ENCODE measurements around the gene CYFIP2.
A peak's percentile ranks its signal among the peaks of the same experiment; 100 is the strongest.

The CYFIP2 gene

GRCh38 chr5:157324237-157324636, 58.3 kb downstream of the CYFIP2 start:
- no peak for DNase-seq (ENCODE audit: low read depth)

GRCh38 chr5:157326440-157327005, 60.6 kb downstream of the CYFIP2 start:
- DNase-seq (ENCODE audit: low read depth): no peak

GRCh38 chr5:157327771-157328170, 61.8 kb downstream of the CYFIP2 start:
- DNase-seq (ENCODE audit: low read depth): no peak

GRCh38 chr5:157328277-157328912, 62.5 kb downstream of the CYFIP2 start:
- DNase-seq (ENCODE audit: low read depth): peak; percentile 39

GRCh38 chr5:157331807-157332206, 65.9 kb downstream of the CYFIP2 start:
- DNase-seq (ENCODE audit: low read depth): no peak

- peak; percentile 50 for DNase-seq (ENCODE audit: low read depth)
These were observed 69.9 kb downstream of the CYFIP2 start for GRCh38 chr5:157335534-157336422.

GRCh38 chr5:157336423-157336744, 70.5 kb downstream of the CYFIP2 start:
- DNase-seq (ENCODE audit: low read depth): no peak

- DNase-seq (ENCODE audit: low read depth): no peak
These were observed 73.5 kb downstream of the CYFIP2 start for GRCh38 chr5:157339409-157339808.

- DNase-seq (ENCODE audit: low read depth): no peak
These were observed 77.0 kb downstream of the CYFIP2 start for GRCh38 chr5:157342822-157343402.

- DNase-seq (ENCODE audit: low read depth): no peak
These were observed 78.2 kb downstream of the CYFIP2 start for GRCh38 chr5:157343842-157344790.

- no peak for DNase-seq (ENCODE audit: low read depth)
These were observed 79.1 kb downstream of the CYFIP2 start for GRCh38 chr5:157345067-157345466.

GRCh38 chr5:157345485-157345884, 79.6 kb downstream of the CYFIP2 start:
- no peak for DNase-seq (ENCODE audit: low read depth)

GRCh38 chr5:157347301-157348048, 81.6 kb downstream of the CYFIP2 start:
- DNase-seq (ENCODE audit: low read depth): no peak

- no peak for DNase-seq (ENCODE audit: low read depth)
These were observed 82.1 kb downstream of the CYFIP2 start for GRCh38 chr5:157348049-157348400.

GRCh38 chr5:157350939-157351801, 85.2 kb downstream of the CYFIP2 start:
- DNase-seq (ENCODE audit: low read depth): no peak

GRCh38 chr5:157351802-157352092, 85.8 kb downstream of the CYFIP2 start:
- DNase-seq (ENCODE audit: low read depth): no peak

- DNase-seq (ENCODE audit: low read depth): no peak
These were observed 86.9 kb downstream of the CYFIP2 start for GRCh38 chr5:157352756-157353340.

GRCh38 chr5:157354800-157355199, 88.9 kb downstream of the CYFIP2 start:
- no peak for DNase-seq (ENCODE audit: low read depth)

GRCh38 chr5:157356576-157356975, 90.7 kb downstream of the CYFIP2 start:
- DNase-seq (ENCODE audit: low read depth): no peak

GRCh38 chr5:157357823-157358222, 91.9 kb downstream of the CYFIP2 start:
- no peak for DNase-seq (ENCODE audit: low read depth)
